ENCODE results near the gene ETS1.

ETS1 gene

GRCh38 chr11:128493570-128493965 lies 93.8 kb downstream of the ETS1 start:
- no peak for DNase-seq

GRCh38 chr11:128492903-128493569 lies 94.3 kb downstream of the ETS1 start:
- Histone ChIP-seq H3K23ac (ENCODE audit: low read length) (no peak overlapping the region), H2BK5ac (ENCODE audit: low read length) (no peak overlapping the region), H2BK120ac (ENCODE audit: low read depth, low read length) (no peak overlapping the region), H3K36me3 (ENCODE audit: control insufficient read depth, insufficient read depth, low read length) (no peaks in the 10 kb centered on the region), H2BK15ac (replicated peaks; ENCODE audit: low read depth) (no peak overlapping the region), H3K27ac (ENCODE audit: low read depth, low read length) (no peak overlapping the region), H3K9ac (ENCODE audit: low read length) (no peak overlapping the region), H3K18ac (ENCODE audit: low read length) (no peak overlapping the region), H4K5ac (ENCODE audit: low read length) (no peak overlapping the region), H3K4me2 (ENCODE audit: low read length) (no peak overlapping the region), H3K4ac (ENCODE audit: low read depth, low read length) (no peak overlapping the region), H3K56ac (ENCODE audit: low read length) (no peak overlapping the region), H3K27me3 (ENCODE audit: insufficient read depth, low read length, poor library complexity) (no peaks in the 10 kb centered on the region), H3K4me3 (ENCODE audit: low read length) (no peak overlapping the region), H2AK5ac (ENCODE audit: low read length) (no peak overlapping the region), H4K8ac (ENCODE audit: low read depth, low read length) (no peak overlapping the region), H3K4me1 (ENCODE audit: control insufficient read depth, low read depth, low read length) (peaks cover 14% of the 10 kb centered on the region), H3K79me2 (ENCODE audit: control insufficient read depth, insufficient read depth, low read length) (peaks cover 3% of the 10 kb centered on the region), H3K79me1 (ENCODE audit: low read length) (peaks cover 10% of the 10 kb centered on the region)
- DNase-seq, result no peak
- WGBS (ENCODE audit: extremely low coverage, insufficient coverage, low lambda C conversion rate), result no CpG with 5 or more reads among the region's 5 CpGs

More at GRCh38 chr11:128493570-128493965, 93.8 kb downstream of the ETS1 start:
- Histone ChIP-seq H3K9ac (ENCODE audit: low read length) (no peak overlapping the region), H3K79me2 (ENCODE audit: control insufficient read depth, insufficient read depth, low read length) (peaks cover 3% of the 10 kb centered on the region), H3K4ac (ENCODE audit: low read depth, low read length) (no peak overlapping the region), H3K27ac (ENCODE audit: low read depth, low read length) (no peak overlapping the region), H3K27me3 (ENCODE audit: insufficient read depth, low read length, poor library complexity) (no peaks in the 10 kb centered on the region), H3K18ac (ENCODE audit: low read length) (no peak overlapping the region), H3K79me1 (ENCODE audit: low read length) (peaks cover 10% of the 10 kb centered on the region), H2BK15ac (replicated peaks; ENCODE audit: low read depth) (no peak overlapping the region), H2BK120ac (ENCODE audit: low read depth, low read length) (no peak overlapping the region), H3K4me2 (ENCODE audit: low read length) (no peak overlapping the region), H3K23ac (ENCODE audit: low read length) (no peak overlapping the region), H2AK5ac (ENCODE audit: low read length) (no peak overlapping the region), H3K56ac (ENCODE audit: low read length) (no peak overlapping the region), H3K4me3 (ENCODE audit: low read length) (no peak overlapping the region), H4K8ac (ENCODE audit: low read depth, low read length) (no peak overlapping the region), H2BK5ac (ENCODE audit: low read length) (no peak overlapping the region), H3K4me1 (ENCODE audit: control insufficient read depth, low read depth, low read length) (peaks cover 14% of the 10 kb centered on the region), H3K36me3 (ENCODE audit: control insufficient read depth, insufficient read depth, low read length) (no peaks in the 10 kb centered on the region), H4K5ac (ENCODE audit: low read length) (no peak overlapping the region)
- 100% methylated on average over 1 of the region's 2 CpGs for WGBS (ENCODE audit: extremely low coverage, insufficient coverage, low lambda C conversion rate)

- H3K23ac ChIP-seq (ENCODE audit: low read length), result no peak overlapping the region
- H3K18ac ChIP-seq (ENCODE audit: low read length), result no peak overlapping the region
- H3K79me2 ChIP-seq (ENCODE audit: control insufficient read depth, insufficient read depth, low read length), result peaks cover 3% of the 10 kb centered on the region
- no peak overlapping the region for H3K9ac ChIP-seq (ENCODE audit: low read length)
- no peaks in the 10 kb centered on the region for H3K36me3 ChIP-seq (ENCODE audit: control insufficient read depth, insufficient read depth, low read length)
- H3K79me1 ChIP-seq (ENCODE audit: low read length), result peaks cover 10% of the 10 kb centered on the region
- no peak overlapping the region for H2BK15ac ChIP-seq (replicated peaks; ENCODE audit: low read depth)
- H4K8ac ChIP-seq (ENCODE audit: low read depth, low read length), result no peak overlapping the region
- DNase-seq, result no peak
- no peak overlapping the region for H3K56ac ChIP-seq (ENCODE audit: low read length)
- WGBS (ENCODE audit: extremely low coverage, insufficient coverage, low lambda C conversion rate), result no CpG with 5 or more reads among the region's 2 CpGs
- H2AK5ac ChIP-seq (ENCODE audit: low read length), result no peak overlapping the region
- H3K4ac ChIP-seq (ENCODE audit: low read depth, low read length), result no peak overlapping the region
- peaks cover 10% of the 10 kb centered on the region for H3K4me1 ChIP-seq (ENCODE audit: control insufficient read depth, low read depth, low read length)
- no peak overlapping the region for H2BK120ac ChIP-seq (ENCODE audit: low read depth, low read length)
- H3K4me3 ChIP-seq (ENCODE audit: low read length), result no peak overlapping the region
- H3K27ac ChIP-seq (ENCODE audit: low read depth, low read length), result no peak overlapping the region
- H2BK5ac ChIP-seq (ENCODE audit: low read length), result no peak overlapping the region
- H3K4me2 ChIP-seq (ENCODE audit: low read length), result no peak overlapping the region
- no peak overlapping the region for H4K5ac ChIP-seq (ENCODE audit: low read length)
- no peaks in the 10 kb centered on the region for H3K27me3 ChIP-seq (ENCODE audit: insufficient read depth, low read length, poor library complexity)
Observed at GRCh38 chr11:128492461-128492860, 94.9 kb downstream of the ETS1 start.

DNA sequence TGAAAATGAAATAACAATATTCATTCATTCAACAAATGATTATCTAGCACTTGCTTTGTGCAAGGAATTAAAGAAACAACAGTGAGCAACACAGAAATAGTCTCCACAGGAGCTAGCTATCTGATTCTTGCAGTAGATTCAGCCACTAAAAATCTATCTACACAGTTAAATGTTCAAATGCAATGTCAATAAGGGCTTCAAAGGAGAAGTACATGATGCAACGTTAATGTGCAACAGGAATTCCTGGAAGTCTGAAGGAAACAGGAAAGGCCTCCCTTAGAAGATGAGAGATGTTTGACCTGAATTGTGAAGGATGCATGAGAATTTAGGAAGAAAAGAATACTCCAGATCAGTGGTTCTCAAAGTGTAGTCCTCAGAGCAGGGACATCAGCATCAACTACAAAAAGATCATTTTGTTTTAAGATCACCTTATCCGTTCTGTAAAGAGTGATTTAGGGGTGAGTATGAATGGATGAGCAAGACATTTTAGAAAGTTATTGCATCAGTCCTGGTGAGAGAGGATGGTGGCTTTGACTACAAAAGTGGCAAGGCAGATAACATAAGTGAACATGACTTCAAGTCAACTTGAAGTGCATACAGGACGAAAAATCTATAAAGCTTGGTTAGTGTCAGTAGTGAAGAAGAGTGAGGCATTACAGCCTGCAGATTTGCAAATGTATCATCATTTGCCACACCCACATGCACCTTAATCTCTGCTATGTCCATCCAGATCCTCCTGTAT lies 96.0 kb downstream of the ETS1 start:
- no peak for DNase-seq
- no peak overlapping the region for H2BK15ac ChIP-seq (replicated peaks; ENCODE audit: low read depth)
- peaks cover 2% of the 10 kb centered on the region for H3K4me1 ChIP-seq (ENCODE audit: control insufficient read depth, low read depth, low read length)
- H4K5ac ChIP-seq (ENCODE audit: low read length), result no peak overlapping the region
- no peaks in the 10 kb centered on the region for H3K36me3 ChIP-seq (ENCODE audit: control insufficient read depth, insufficient read depth, low read length)
- H3K9ac ChIP-seq (ENCODE audit: low read length), result no peak overlapping the region
- H2BK5ac ChIP-seq (ENCODE audit: low read length), result no peak overlapping the region
- no peak overlapping the region for H3K4ac ChIP-seq (ENCODE audit: low read depth, low read length)
- H3K56ac ChIP-seq (ENCODE audit: low read length), result no peak overlapping the region
- no peak overlapping the region for H2BK120ac ChIP-seq (ENCODE audit: low read depth, low read length)
- no peak overlapping the region for H4K8ac ChIP-seq (ENCODE audit: low read depth, low read length)
- H3K4me3 ChIP-seq (ENCODE audit: low read length), result no peak overlapping the region
- WGBS (ENCODE audit: extremely low coverage, insufficient coverage, low lambda C conversion rate), result no CpG with 5 or more reads among the region's 3 CpGs
- no peak overlapping the region for H3K27ac ChIP-seq (ENCODE audit: low read depth, low read length)
- no peak overlapping the region for H2AK5ac ChIP-seq (ENCODE audit: low read length)
- no peaks in the 10 kb centered on the region for H3K27me3 ChIP-seq (ENCODE audit: insufficient read depth, low read length, poor library complexity)
- peaks cover 10% of the 10 kb centered on the region for H3K79me1 ChIP-seq (ENCODE audit: low read length)
- H3K18ac ChIP-seq (ENCODE audit: low read length), result no peak overlapping the region
- peaks cover 3% of the 10 kb centered on the region for H3K79me2 ChIP-seq (ENCODE audit: control insufficient read depth, insufficient read depth, low read length)
- H3K4me2 ChIP-seq (ENCODE audit: low read length), result no peak overlapping the region
- no peak overlapping the region for H3K23ac ChIP-seq (ENCODE audit: low read length)

- H3K36me3 ChIP-seq (ENCODE audit: control insufficient read depth, insufficient read depth, low read length), result no peaks in the 10 kb centered on the region
- no peak overlapping the region for H3K4me3 ChIP-seq (ENCODE audit: low read length)
- no peak overlapping the region for H3K9ac ChIP-seq (ENCODE audit: low read length)
- no CpG with 5 or more reads among the region's 3 CpGs for WGBS (ENCODE audit: extremely low coverage, insufficient coverage, low lambda C conversion rate)
- no peak overlapping the region for H2BK15ac ChIP-seq (replicated peaks; ENCODE audit: low read depth)
- DNase-seq, result no peak
- H3K79me1 ChIP-seq (ENCODE audit: low read length), result peaks cover 10% of the 10 kb centered on the region
- no peak overlapping the region for H3K4ac ChIP-seq (ENCODE audit: low read depth, low read length)
- no peak overlapping the region for H4K5ac ChIP-seq (ENCODE audit: low read length)
- no peaks in the 10 kb centered on the region for H3K27me3 ChIP-seq (ENCODE audit: insufficient read depth, low read length, poor library complexity)
- H3K4me2 ChIP-seq (ENCODE audit: low read length), result no peak overlapping the region
- no peak overlapping the region for H4K8ac ChIP-seq (ENCODE audit: low read depth, low read length)
- H3K18ac ChIP-seq (ENCODE audit: low read length), result no peak overlapping the region
- H3K23ac ChIP-seq (ENCODE audit: low read length), result no peak overlapping the region
- no peak overlapping the region for H3K56ac ChIP-seq (ENCODE audit: low read length)
- no peak overlapping the region for H2AK5ac ChIP-seq (ENCODE audit: low read length)
- no peak overlapping the region for H3K27ac ChIP-seq (ENCODE audit: low read depth, low read length)
- no peak overlapping the region for H2BK120ac ChIP-seq (ENCODE audit: low read depth, low read length)
- H2BK5ac ChIP-seq (ENCODE audit: low read length), result no peak overlapping the region
- H3K79me2 ChIP-seq (ENCODE audit: control insufficient read depth, insufficient read depth, low read length), result peaks cover 3% of the 10 kb centered on the region
- H3K4me1 ChIP-seq (ENCODE audit: control insufficient read depth, low read depth, low read length), result no peaks in the 10 kb centered on the region
Observed at GRCh38 chr11:128490092-128490491, 97.3 kb downstream of the ETS1 start.

Data from mesendoderm (in vitro differentiated cells).